ENCODE data around the gene CNGA4. TPM values are rescaled to one million over a fixed set of nuclear protein-coding genes. Genes with fewer than 3 reads are reported as not detected.

Gene CNGA4
- total RNA-seq, 1 experiment from 2014 or later: 0.51 TPM

- Histone ChIP-seq H3K4me2 (ENCODE audit: low read length) (peak within 1 kb of the TSS; percentile 99), H3K9ac (ENCODE audit: low read length) (peak within 1 kb of the TSS; percentile 91), H4K20me1 (ENCODE audit: low read length) (peaks cover 5% of the 10 kb centered on the region; the same call in 1 of the 2 replicates), H2AFZ (ENCODE audit: low read length) (peak within 1 kb of the TSS; percentile 100), H3K9me2 (replicated peaks; ENCODE audit: low read length) (no peaks in the 10 kb centered on the region), H3K9me3 (ENCODE audit: low read length) (no peaks in the 10 kb centered on the region), H3F3A (ENCODE audit: low read length, unreplicated experiment) (no peaks in the 10 kb centered on the region), H3K36me3 (ENCODE audit: low read depth, low read length) (no peaks in the 10 kb centered on the region), H3K27ac (ENCODE audit: low read length) (peak within 1 kb of the TSS; percentile 52), H3K4me1 (ENCODE audit: insufficient read depth, low read length) (peaks cover 11% of the 10 kb centered on the region), H3K79me2 (ENCODE audit: low read length) (peaks cover 49% of the 10 kb centered on the region), H3K27me3 (ENCODE audit: low read length) (no peaks in the 10 kb centered on the region), H3K4me3 (ENCODE audit: low read length) (peak within 1 kb of the TSS; percentile 91)
- ATAC-seq (peak; percentile 95), DNase-seq (peak; percentile 99)
- no TSS peak for BruUV-seq (replicated peaks)
- intact Hi-C loops (cut with micrococcal nuclease): loop anchor here (1.0 kb wide), 1 partner anchor 15 kb away; no protein-coding TSS in a partner anchor
- CTCF ChIA-PET: no interaction called here
- POLR2A ChIA-PET (ENCODE audit: unreplicated experiment): interaction anchor here (0.5 kb wide), 1 partner anchor 19 kb away, joined by 5 read pairs; no protein-coding TSS in a partner anchor
- TF ChIP-seq EZH2phosphoT487 (IDR thresholded peaks at IDR 0.05; ENCODE audit: borderline replicate concordance, low read length): no peak
- TF ChIP-seq, protein P1, sequence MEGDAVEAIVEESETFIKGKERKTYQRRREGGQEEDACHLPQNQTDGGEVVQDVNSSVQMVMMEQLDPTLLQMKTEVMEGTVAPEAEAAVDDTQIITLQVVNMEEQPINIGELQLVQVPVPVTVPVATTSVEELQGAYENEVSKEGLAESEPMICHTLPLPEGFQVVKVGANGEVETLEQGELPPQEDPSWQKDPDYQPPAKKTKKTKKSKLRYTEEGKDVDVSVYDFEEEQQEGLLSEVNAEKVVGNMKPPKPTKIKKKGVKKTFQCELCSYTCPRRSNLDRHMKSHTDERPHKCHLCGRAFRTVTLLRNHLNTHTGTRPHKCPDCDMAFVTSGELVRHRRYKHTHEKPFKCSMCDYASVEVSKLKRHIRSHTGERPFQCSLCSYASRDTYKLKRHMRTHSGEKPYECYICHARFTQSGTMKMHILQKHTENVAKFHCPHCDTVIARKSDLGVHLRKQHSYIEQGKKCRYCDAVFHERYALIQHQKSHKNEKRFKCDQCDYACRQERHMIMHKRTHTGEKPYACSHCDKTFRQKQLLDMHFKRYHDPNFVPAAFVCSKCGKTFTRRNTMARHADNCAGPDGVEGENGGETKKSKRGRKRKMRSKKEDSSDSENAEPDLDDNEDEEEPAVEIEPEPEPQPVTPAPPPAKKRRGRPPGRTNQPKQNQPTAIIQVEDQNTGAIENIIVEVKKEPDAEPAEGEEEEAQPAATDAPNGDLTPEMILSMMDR (conservative IDR thresholded peaks at IDR 0.05; ENCODE audit: low read depth, low read length): no peak
- no peak for TF ChIP-seq EZH2 (IDR thresholded peaks at IDR 0.05; ENCODE audit: low read length, unreplicated experiment)
Observed at GRCh38 chr11:6234387-6235107, 4.3 kb upstream of the CNGA4 start, which contains the start of gene FHIP1B. TSS of gene FHIP1B (minus strand) at chr11:6234636. CDS start at chr11:6224516, 10,120 bp downstream.

GRCh38 chr11:6237266-6237665 lies 1.6 kb upstream of the CNGA4 start:
- Histone ChIP-seq H3K4me1 (ENCODE audit: insufficient read depth, low read length) (peaks cover 11% of the 10 kb centered on the region), H3K9me2 (replicated peaks; ENCODE audit: low read length) (no peaks in the 10 kb centered on the region), H4K20me1 (ENCODE audit: low read length) (peaks cover 5% of the 10 kb centered on the region; the same call in 1 of the 2 replicates), H3K4me2 (ENCODE audit: low read length) (no peak overlapping the region), H2AFZ (ENCODE audit: low read length) (no peak overlapping the region), H3K36me3 (ENCODE audit: low read depth, low read length) (no peaks in the 10 kb centered on the region), H3K79me2 (ENCODE audit: low read length) (peaks cover 22% of the 10 kb centered on the region), H3K27ac (ENCODE audit: low read length) (no peak overlapping the region), H3K9me3 (ENCODE audit: low read length) (no peaks in the 10 kb centered on the region), H3K4me3 (ENCODE audit: low read length) (no peak overlapping the region), H3K27me3 (ENCODE audit: low read length) (no peaks in the 10 kb centered on the region; the same call in 1 of the 2 replicates), H3K9ac (ENCODE audit: low read length) (no peak overlapping the region), H3F3A (ENCODE audit: low read length, unreplicated experiment) (no peaks in the 10 kb centered on the region)
- TF ChIP-seq, protein P1 (conservative IDR thresholded peaks at IDR 0.05; ENCODE audit: low read depth, low read length): no peak
- TF ChIP-seq EZH2 (IDR thresholded peaks at IDR 0.05; ENCODE audit: low read length, unreplicated experiment) (no peak), EZH2phosphoT487 (IDR thresholded peaks at IDR 0.05; ENCODE audit: borderline replicate concordance, low read length) (no peak)
- BruUV-seq (replicated peaks): no TSS peak
- DNase-seq: no peak
- POLR2A ChIA-PET (ENCODE audit: unreplicated experiment): interaction anchor here (0.7 kb wide), 1 partner anchor 32 kb away, joined by 6 read pairs; no protein-coding TSS in a partner anchor
- CTCF ChIA-PET: no interaction called here
- no peak for ATAC-seq
- intact Hi-C loops (cut with micrococcal nuclease): no loop called here

Data from PC-3 (cell line).